NT2/D1 (cell line): ENCODE results near the gene STAC.

Experiments
- DNase-seq: peaks from one replicate; pipeline ENCODE4 v3.0.0-alpha.2; 2011; ENCODE audit warnings: low read depth, low spot score
- H3K27me3 ChIP-seq: 2 replicates; pipeline ENCODE4 v1.6.0; 2011; ENCODE audit warnings: mild to moderate bottlenecking; ENCODE audit not compliant: insufficient read length, insufficient read depth
- H3K36me3 ChIP-seq: 2 replicates; pipeline ENCODE4 v1.6.1; 2011; ENCODE audit warnings: mild to moderate bottlenecking, low read length, mixed read lengths; ENCODE audit not compliant: insufficient read depth, insufficient read length
- H3K4me1 ChIP-seq: 2 replicates; pipeline ENCODE4 v1.5.1; 2011; ENCODE audit not compliant: insufficient read depth, insufficient read length
- H3K4me3 ChIP-seq: 2 replicates; pipeline ENCODE4 v1.5.1; 2011; ENCODE audit warnings: low read depth; ENCODE audit not compliant: insufficient read length
- H3K9ac ChIP-seq: 2 replicates; pipeline ENCODE4 v1.6.0; 2011; ENCODE audit warnings: low read depth; ENCODE audit not compliant: insufficient read length
- H3K9me3 ChIP-seq: 2 replicates; pipeline ENCODE4 v1.5.1; 2011; ENCODE audit warnings: mild to moderate bottlenecking, low read length; ENCODE audit not compliant: insufficient read depth
- SUZ12 ChIP-seq: IDR thresholded peaks from 2 replicates; pipeline ENCODE4 v1.6.1; 2011; ENCODE audit not compliant: insufficient read length, insufficient read depth; ENCODE audit errors: extremely low read depth
- YY1 ChIP-seq: IDR thresholded peaks from 2 replicates; pipeline ENCODE4 v1.6.1; 2011; ENCODE audit not compliant: insufficient read length, insufficient read depth
- ZNF274 ChIP-seq: IDR thresholded peaks from 2 replicates; pipeline ENCODE4 v1.6.1; 2011; ENCODE audit warnings: mild to moderate bottlenecking, low read depth, low read length

Gene STAC

GRCh38 chr3:36597422-36597821, 217.1 kb downstream of the STAC start:
- no peaks in the 10 kb centered on the region for H3K4me1 ChIP-seq
- no peaks in the 10 kb centered on the region for H3K27me3 ChIP-seq
- H3K9me3 ChIP-seq: no peaks in the 10 kb centered on the region
- no peak for DNase-seq
- H3K9ac ChIP-seq: no peak overlapping the region
- no peak overlapping the region for H3K4me3 ChIP-seq
- TF ChIP-seq ZNF274 (no peak), YY1 (no peak), SUZ12 (no peak)
- no peaks in the 10 kb centered on the region for H3K36me3 ChIP-seq
